Measurements from ENCODE around the gene SPON1. TPM values are rescaled to one million over a fixed set of nuclear protein-coding genes. Genes with fewer than 3 reads are reported as not detected.

The SPON1 gene
- total RNA-seq, 6 donors from 2014 or later: 12.6 to 68.9 (median 56.3) TPM

DNA sequence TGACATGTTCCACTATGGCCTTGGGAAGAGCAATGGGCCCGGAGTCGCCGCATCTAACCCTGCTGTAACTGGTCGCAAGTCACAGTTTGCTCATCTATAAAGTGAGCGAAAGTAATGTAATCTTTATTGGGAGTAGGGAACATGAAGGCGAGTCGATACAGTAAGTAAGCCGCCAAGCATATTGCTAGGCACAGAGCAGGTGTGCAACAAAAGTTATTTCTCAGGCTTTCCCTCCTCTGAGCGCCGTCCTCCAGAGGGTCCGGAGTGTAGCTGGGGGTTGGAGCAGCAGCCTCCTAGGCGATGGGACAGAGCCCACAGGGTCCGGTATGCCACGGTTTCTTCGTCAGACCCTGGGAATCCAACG lies 343 bp upstream of the SPON1 start:
- WGBS, 2 donors: 37 to 58% methylated on average over 9 to 16 of the region's 16 CpGs
- no peaks in the 10 kb centered on the region for H3K36me3 ChIP-seq
- peaks cover 0 to 24% (median 7%) of the 10 kb centered on the region in 4 donors for H3K27me3 ChIP-seq
- TF ChIP-seq POLR2A (IDR thresholded peaks at IDR 0.05): no peak
- no peak for TF ChIP-seq EP300 (IDR thresholded peaks at IDR 0.05)
- no peak for DNase-seq
- no peak for ATAC-seq (ENCODE audit: low FRiP score in 2 of 2)
- H3K27ac ChIP-seq: peak overlapping the region in 3 of 4 donors; percentile 73 to 77 (median 73)
- peak overlapping the region in 3 of 4 donors; percentile 37 to 49 (median 46) for H3K4me3 ChIP-seq
- no peaks in the 10 kb centered on the region for H3K9me3 ChIP-seq
- peaks cover 0 to 24% (median 11%) of the 10 kb centered on the region in 4 donors for H3K4me1 ChIP-seq

DNA sequence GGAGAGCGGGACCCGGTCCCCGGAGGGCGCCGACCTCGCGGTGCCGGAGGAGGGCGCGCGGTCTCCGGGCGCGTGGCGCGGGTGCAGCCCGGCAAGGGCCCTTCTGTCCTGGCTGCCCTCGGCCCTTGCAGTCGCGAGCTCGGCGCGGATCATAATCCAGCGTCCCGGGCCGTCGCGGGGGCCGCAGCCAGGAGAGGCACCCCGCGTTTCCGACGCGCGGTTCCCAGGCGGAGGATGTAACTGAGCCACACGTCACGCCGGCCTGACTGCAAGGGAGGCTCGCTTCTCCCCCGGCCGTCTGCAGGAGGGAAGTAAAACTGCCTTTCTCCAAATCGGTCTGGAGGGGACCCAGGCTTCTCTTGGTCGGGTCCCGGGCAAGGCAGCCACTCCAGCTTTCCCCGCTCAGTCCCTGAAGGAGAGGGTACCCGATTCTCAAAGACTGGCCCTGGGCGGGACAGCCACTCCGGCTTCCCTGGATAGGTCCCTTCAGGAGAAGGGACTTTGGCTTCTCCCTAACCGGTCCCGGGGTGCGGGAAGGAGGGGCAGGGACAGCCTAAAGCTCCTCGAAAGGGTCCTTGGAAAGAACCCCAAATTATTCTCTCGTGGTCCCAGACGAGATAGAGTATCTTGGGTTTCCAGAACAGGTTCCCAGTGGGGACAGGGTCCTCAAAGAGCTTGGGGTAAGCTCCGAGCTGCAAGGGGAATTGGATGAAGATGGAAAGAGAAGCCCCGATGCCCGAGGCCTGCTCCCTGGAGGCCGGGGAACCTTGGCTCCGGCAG lies 836 bp downstream of the SPON1 start:
- H3K27me3 ChIP-seq: peaks cover 0 to 24% (median 7%) of the 10 kb centered on the region in 4 donors

DNA sequence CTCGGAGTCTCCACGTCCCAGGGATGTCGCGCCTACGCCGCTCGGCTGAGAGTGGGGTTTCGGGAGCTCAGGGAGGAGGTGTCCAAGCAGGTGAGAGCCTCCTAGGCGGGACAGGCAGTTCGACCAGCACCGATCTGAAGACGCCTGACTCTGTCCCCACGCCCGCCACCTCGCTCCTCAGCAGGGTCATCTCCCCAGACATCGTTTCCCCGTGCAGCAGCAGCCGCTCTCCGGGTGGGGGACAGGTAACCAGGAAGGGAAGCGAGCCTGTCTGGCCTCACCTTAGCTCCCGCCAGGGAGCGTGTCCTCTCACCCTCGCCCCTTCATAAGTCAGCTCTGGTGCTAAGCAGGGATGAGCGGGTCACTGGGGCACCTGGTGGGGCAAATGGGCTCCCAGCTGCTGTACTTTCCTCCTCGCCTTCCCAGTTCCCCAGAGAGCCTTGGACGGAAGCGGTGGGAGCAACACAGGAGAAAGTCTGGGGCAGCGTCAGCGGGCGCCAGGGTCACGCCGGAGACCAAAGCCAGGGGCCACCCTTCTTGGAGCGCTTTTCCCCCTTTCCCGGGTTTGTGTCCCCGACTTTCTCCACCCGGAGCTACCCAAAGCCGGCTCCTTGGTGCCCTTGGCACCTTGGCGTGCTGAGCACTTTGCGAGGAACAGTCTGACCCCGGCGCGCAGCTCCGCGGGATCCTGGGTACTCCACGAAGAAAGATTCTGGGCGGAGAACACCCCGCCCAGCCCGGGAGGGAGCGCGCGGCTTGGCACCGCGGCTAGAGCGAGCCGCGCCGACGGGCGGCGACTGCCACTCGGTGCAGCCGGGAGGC lies 1.6 kb downstream of the SPON1 start:
- peaks cover 0 to 24% (median 11%) of the 10 kb centered on the region in 4 donors for H3K4me1 ChIP-seq
- ATAC-seq (ENCODE audit: low FRiP score in 2 of 2): peak; percentile 54 to 59

More for the DNA sequence above, 836 bp downstream of the SPON1 start:
- H3K9me3 ChIP-seq: no peaks in the 10 kb centered on the region
- peak overlapping the region in 3 of 4 donors; percentile 37 to 49 (median 46) for H3K4me3 ChIP-seq
- 3 to 4% methylated on average over 11 to 19 of the region's 60 CpGs for WGBS, 2 donors
- TF ChIP-seq, protein P1, sequence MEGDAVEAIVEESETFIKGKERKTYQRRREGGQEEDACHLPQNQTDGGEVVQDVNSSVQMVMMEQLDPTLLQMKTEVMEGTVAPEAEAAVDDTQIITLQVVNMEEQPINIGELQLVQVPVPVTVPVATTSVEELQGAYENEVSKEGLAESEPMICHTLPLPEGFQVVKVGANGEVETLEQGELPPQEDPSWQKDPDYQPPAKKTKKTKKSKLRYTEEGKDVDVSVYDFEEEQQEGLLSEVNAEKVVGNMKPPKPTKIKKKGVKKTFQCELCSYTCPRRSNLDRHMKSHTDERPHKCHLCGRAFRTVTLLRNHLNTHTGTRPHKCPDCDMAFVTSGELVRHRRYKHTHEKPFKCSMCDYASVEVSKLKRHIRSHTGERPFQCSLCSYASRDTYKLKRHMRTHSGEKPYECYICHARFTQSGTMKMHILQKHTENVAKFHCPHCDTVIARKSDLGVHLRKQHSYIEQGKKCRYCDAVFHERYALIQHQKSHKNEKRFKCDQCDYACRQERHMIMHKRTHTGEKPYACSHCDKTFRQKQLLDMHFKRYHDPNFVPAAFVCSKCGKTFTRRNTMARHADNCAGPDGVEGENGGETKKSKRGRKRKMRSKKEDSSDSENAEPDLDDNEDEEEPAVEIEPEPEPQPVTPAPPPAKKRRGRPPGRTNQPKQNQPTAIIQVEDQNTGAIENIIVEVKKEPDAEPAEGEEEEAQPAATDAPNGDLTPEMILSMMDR (IDR thresholded peaks at IDR 0.05): no peak
- TF ChIP-seq EP300 (IDR thresholded peaks at IDR 0.05) (no peak), POLR2A (IDR thresholded peaks at IDR 0.05) (no peak), POLR2AphosphoS5 (IDR thresholded peaks at IDR 0.05) (no peak)
- peak overlapping the region; percentile 50 to 77 (median 73) for H3K27ac ChIP-seq
- ATAC-seq (ENCODE audit: low FRiP score in 2 of 2) (peak in 1 of 2 donors; percentile 70), DNase-seq (no peak)
- peaks cover 0 to 24% (median 11%) of the 10 kb centered on the region in 4 donors for H3K4me1 ChIP-seq
- H3K36me3 ChIP-seq: no peaks in the 10 kb centered on the region

DNA sequence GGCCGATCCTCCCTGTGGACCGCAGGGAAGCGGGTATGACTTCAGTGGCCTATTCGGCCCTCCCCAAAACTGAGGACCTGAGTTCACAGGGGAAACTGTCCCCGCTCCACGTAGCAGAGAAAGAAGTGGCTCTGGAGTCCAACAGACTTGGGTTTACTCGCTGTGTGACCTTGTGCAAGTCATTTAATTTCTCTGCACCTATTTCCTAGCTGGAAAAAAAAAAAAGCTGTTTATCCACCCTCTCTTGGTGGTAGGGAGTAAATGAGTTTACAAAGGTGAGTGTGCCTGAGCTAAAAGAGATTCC lies 2.2 kb downstream of the SPON1 start:
- H3K9me3 ChIP-seq: no peaks in the 10 kb centered on the region
- DNase-seq (no peak), ATAC-seq (ENCODE audit: low FRiP score in 2 of 2) (no peak)
- TF ChIP-seq POLR2A (IDR thresholded peaks at IDR 0.05) (no peak), POLR2AphosphoS5 (IDR thresholded peaks at IDR 0.05) (no peak), EP300 (IDR thresholded peaks at IDR 0.05) (no peak)
- TF ChIP-seq, protein P1 (IDR thresholded peaks at IDR 0.05): no peak
- peak overlapping the region in 3 of 4 donors; percentile 37 to 49 (median 46) for H3K4me3 ChIP-seq
- peaks cover 0 to 24% (median 11%) of the 10 kb centered on the region in 4 donors for H3K4me1 ChIP-seq
- WGBS, 2 donors: 26 to 35% methylated on average over 4 to 7 of the region's 7 CpGs
- H3K27ac ChIP-seq: peak overlapping the region in 2 of 4 donors; percentile 73
- H3K36me3 ChIP-seq: no peaks in the 10 kb centered on the region
- H3K27me3 ChIP-seq: peaks cover 0 to 24% (median 7%) of the 10 kb centered on the region in 4 donors

More for the DNA sequence above, 1.6 kb downstream of the SPON1 start:
- Histone ChIP-seq H3K36me3 (no peaks in the 10 kb centered on the region), H3K9me3 (no peaks in the 10 kb centered on the region), H3K27ac (peak overlapping the region in 3 of 4 donors; percentile 73 to 77 (median 73)), H3K27me3 (peaks cover 0 to 24% (median 7%) of the 10 kb centered on the region in 4 donors), H3K4me3 (peak overlapping the region in 3 of 4 donors; percentile 37 to 49 (median 46))
- WGBS, 2 donors: 4 to 10% methylated on average over 25 to 39 of the region's 62 CpGs
- TF ChIP-seq, protein P1 (IDR thresholded peaks at IDR 0.05): peak in 1 of 6 experiments; percentile 23
- TF ChIP-seq POLR2AphosphoS5 (IDR thresholded peaks at IDR 0.05): no peak
- TF ChIP-seq POLR2A (IDR thresholded peaks at IDR 0.05): no peak
- peak in 1 of 2 donors; percentile 89 for DNase-seq

DNA sequence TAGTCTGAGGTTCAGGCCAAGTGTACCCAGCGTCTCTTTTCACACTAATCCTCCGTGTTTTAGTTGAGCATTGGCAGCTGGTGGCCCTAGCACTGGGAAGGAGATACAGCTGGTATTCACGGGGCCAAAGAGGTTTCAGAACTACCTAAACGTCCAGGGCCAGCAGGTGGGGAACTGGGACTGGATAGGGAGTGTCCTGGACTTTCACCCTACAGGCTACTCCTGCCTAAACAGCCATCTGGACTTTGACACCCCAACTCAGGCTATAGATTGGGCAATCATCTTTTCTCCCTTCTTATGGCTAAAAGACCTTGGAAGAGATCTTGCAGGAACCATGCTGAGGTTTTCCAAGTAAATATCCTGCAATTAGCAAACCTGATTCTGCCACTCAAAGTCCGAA lies 2.8 kb downstream of the SPON1 start:
- Histone ChIP-seq H3K9me3 (no peaks in the 10 kb centered on the region), H3K27ac (no peak overlapping the region), H3K4me1 (peaks cover 0 to 24% (median 11%) of the 10 kb centered on the region in 4 donors), H3K27me3 (peaks cover 0 to 24% (median 7%) of the 10 kb centered on the region in 4 donors), H3K36me3 (no peaks in the 10 kb centered on the region), H3K4me3 (peak overlapping the region in 1 of 4 donors; percentile 46)
- ATAC-seq (ENCODE audit: low FRiP score in 2 of 2) (no peak), DNase-seq (no peak)
- TF ChIP-seq, protein P1 (IDR thresholded peaks at IDR 0.05): no peak
- TF ChIP-seq POLR2A (IDR thresholded peaks at IDR 0.05) (no peak), EP300 (IDR thresholded peaks at IDR 0.05) (no peak), POLR2AphosphoS5 (IDR thresholded peaks at IDR 0.05) (no peak)
- WGBS, 2 donors: 56 to 58% methylated on average over 5 of the region's 5 CpGs
